Muscle layer of colon (tissue), 2 donors: ENCODE measurements around the gene TEX264.
A peak's percentile ranks its signal among the peaks of the same experiment; 100 is the strongest.

Source experiments
- H3K27ac ChIP-seq: one replicate; pipeline ENCODE4 v1.7.0; 2013; ENCODE audit warnings: low read depth, mild to moderate bottlenecking, low read length, moderate library complexity
- H3K27me3 ChIP-seq, 2 donors: one replicate each; pipeline ENCODE4 v1.7.0; 2013; ENCODE audit warnings: low read length in 2 of 2, mild to moderate bottlenecking in 2 of 2; ENCODE audit not compliant: insufficient read depth in 2 of 2, control insufficient read depth in 1 of 2
- H3K36me3 ChIP-seq: one replicate; pipeline ENCODE4 v1.7.0; 2013; ENCODE audit warnings: mild to moderate bottlenecking, low read length; ENCODE audit not compliant: insufficient read depth
- H3K4me1 ChIP-seq: one replicate; pipeline ENCODE4 v1.7.0; 2013; ENCODE audit warnings: mild to moderate bottlenecking, low read length; ENCODE audit not compliant: insufficient read depth
- H3K4me3 ChIP-seq, 2 donors: one replicate each; pipeline ENCODE4 v1.7.0; 2013; ENCODE audit warnings: low read length in 2 of 2, low read depth in 1 of 2, mild to moderate bottlenecking in 1 of 2, moderate library complexity in 1 of 2
- H3K9ac ChIP-seq: one replicate; pipeline ENCODE4 v1.7.0; 2013; ENCODE audit warnings: low read length
- H3K9me3 ChIP-seq: one replicate; pipeline ENCODE4 v1.7.0; 2013; ENCODE audit warnings: mild to moderate bottlenecking, low read length
- donor health status: abdominal sarcoma.
- donor health status: Adenocarcinoma of cecum.

Gene TEX264

GRCh38 chr3:51659942-51660341 lies 11.1 kb upstream of the TEX264 start:
- peaks cover 61% of the 10 kb centered on the region for H3K36me3 ChIP-seq
- H3K27ac ChIP-seq, result no peak overlapping the region
- H3K9ac ChIP-seq, result no peak overlapping the region
- H3K27me3 ChIP-seq, result no peaks in the 10 kb centered on the region
- no peaks in the 10 kb centered on the region for H3K4me1 ChIP-seq
- H3K4me3 ChIP-seq, result no peak overlapping the region
- H3K9me3 ChIP-seq, result no peaks in the 10 kb centered on the region

- no peak overlapping the region for H3K9ac ChIP-seq
- H3K27me3 ChIP-seq, result no peaks in the 10 kb centered on the region
- H3K9me3 ChIP-seq, result no peaks in the 10 kb centered on the region
- H3K27ac ChIP-seq, result no peak overlapping the region
- H3K36me3 ChIP-seq, result peaks cover 42% of the 10 kb centered on the region
- H3K4me1 ChIP-seq, result no peaks in the 10 kb centered on the region
- H3K4me3 ChIP-seq, result no peak overlapping the region
Measured at GRCh38 chr3:51662456-51662855, 8.6 kb upstream of the TEX264 start.

- Histone ChIP-seq H3K4me1 (peaks cover 26% of the 10 kb centered on the region), H3K27ac (no peak overlapping the region), H3K9me3 (no peaks in the 10 kb centered on the region), H3K9ac (no peak overlapping the region), H3K4me3 (no peak overlapping the region), H3K27me3 (no peaks in the 10 kb centered on the region), H3K36me3 (no peaks in the 10 kb centered on the region)
Measured at GRCh38 chr3:51668756-51669155, 2.3 kb upstream of the TEX264 start.

DNA sequence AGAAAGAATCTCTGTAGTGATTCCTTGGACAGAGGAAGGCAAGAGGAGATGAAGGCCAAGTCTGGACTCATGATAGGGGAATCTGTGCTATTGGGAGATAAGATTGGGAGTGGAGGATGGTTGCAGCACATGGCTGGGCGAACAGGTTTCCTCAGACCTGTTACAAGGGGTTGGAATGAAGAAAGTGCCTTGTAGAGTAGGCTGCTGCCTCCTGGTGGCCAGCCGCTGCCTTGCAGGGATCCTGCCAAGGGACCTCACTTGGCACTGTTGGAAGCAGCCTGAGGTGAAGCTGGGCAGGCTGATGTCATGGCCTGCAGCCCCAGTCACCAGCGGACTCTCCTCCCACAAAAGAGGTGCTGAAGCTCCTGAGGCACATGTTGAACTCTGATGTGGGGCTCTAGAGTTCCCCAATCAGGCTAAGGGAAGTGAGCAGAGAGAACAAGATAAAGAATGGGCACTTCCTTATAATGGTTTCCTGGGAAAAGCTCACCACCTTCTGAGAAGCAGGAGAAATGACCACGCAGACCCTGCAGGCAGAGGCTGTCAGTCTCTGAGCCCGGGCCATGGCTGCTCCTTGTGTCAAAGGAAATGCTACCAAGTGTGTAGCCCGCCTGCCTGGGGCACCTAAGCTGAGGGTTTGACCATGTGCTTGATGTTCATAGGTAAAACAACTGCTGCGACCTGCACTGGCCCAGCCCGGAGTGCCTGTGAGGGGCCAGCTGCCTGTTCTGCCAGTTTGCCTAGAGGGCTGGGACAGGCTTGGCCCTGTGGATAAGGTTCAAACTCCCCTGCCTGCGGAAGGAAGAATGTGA lies 1.6 kb upstream of the TEX264 start:
- H3K27ac ChIP-seq, result no peak overlapping the region
- H3K9me3 ChIP-seq, result no peaks in the 10 kb centered on the region
- peaks cover 3% of the 10 kb centered on the region for H3K36me3 ChIP-seq
- H3K4me3 ChIP-seq, result no peak overlapping the region
- H3K27me3 ChIP-seq, result no peaks in the 10 kb centered on the region
- peaks cover 26% of the 10 kb centered on the region for H3K4me1 ChIP-seq
- no peak overlapping the region for H3K9ac ChIP-seq

GRCh38 chr3:51670053-51670822 lies 814 bp upstream of the TEX264 start:
- H3K9me3 ChIP-seq, result no peaks in the 10 kb centered on the region
- peak overlapping the region; percentile 80 to 94 for H3K4me3 ChIP-seq
- H3K4me1 ChIP-seq, result peaks cover 27% of the 10 kb centered on the region
- H3K36me3 ChIP-seq, result peaks cover 11% of the 10 kb centered on the region
- no peaks in the 10 kb centered on the region for H3K27me3 ChIP-seq
- no peak overlapping the region for H3K9ac ChIP-seq
- peak overlapping the region; percentile 79 for H3K27ac ChIP-seq

- H3K9me3 ChIP-seq, result no peaks in the 10 kb centered on the region
- H3K4me1 ChIP-seq, result peaks cover 32% of the 10 kb centered on the region
- H3K27ac ChIP-seq, result peak overlapping the region; percentile 79
- peaks cover 28% of the 10 kb centered on the region for H3K36me3 ChIP-seq
- H3K9ac ChIP-seq, result peak overlapping the region; percentile 41
- H3K27me3 ChIP-seq, result no peaks in the 10 kb centered on the region
- H3K4me3 ChIP-seq, result peak overlapping the region; percentile 80 to 94
Measured at GRCh38 chr3:51671734-51672475, 853 bp downstream of the TEX264 start.

DNA sequence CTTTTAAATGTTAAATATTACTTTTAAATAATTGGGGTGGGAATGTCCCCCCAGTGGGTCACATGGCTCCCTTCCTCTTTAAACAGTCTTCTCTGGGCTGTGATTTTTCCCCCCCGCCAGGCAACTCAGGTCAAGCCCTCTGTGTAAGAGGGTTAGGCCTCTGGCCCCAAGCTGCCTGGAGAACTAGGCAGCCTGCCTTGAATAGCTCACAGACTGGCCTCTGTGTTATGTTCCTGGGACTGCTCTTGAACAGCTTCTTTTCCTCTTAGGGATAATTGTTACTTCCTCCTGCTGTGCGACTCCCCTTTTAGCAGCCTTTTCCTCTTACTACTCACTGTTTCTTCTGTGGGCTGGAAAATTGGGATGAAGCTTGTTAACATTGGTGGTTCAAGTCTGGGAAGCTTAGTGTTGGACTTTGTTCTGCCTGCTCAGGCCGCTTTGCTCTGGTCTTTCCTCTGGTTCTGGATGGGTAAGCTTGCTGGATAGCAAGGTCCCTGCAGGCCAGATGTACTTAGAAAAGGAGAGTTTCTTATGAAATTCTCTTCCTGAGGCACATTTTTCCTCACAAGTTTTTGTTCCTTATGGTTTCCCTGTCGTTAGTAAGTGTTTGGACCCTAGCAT lies 2.2 kb downstream of the TEX264 start:
- H3K27ac ChIP-seq, result no peak overlapping the region
- peaks cover 29% of the 10 kb centered on the region for H3K36me3 ChIP-seq
- no peak overlapping the region for H3K9ac ChIP-seq
- no peaks in the 10 kb centered on the region for H3K9me3 ChIP-seq
- H3K27me3 ChIP-seq, result no peaks in the 10 kb centered on the region
- no peak overlapping the region for H3K4me3 ChIP-seq
- H3K4me1 ChIP-seq, result peaks cover 35% of the 10 kb centered on the region

GRCh38 chr3:51673802-51674654 lies 3.0 kb downstream of the TEX264 start:
- Histone ChIP-seq H3K27ac (no peak overlapping the region), H3K4me1 (peaks cover 40% of the 10 kb centered on the region), H3K9me3 (no peaks in the 10 kb centered on the region), H3K36me3 (peaks cover 29% of the 10 kb centered on the region), H3K27me3 (no peaks in the 10 kb centered on the region), H3K4me3 (no peak overlapping the region), H3K9ac (no peak overlapping the region)

DNA sequence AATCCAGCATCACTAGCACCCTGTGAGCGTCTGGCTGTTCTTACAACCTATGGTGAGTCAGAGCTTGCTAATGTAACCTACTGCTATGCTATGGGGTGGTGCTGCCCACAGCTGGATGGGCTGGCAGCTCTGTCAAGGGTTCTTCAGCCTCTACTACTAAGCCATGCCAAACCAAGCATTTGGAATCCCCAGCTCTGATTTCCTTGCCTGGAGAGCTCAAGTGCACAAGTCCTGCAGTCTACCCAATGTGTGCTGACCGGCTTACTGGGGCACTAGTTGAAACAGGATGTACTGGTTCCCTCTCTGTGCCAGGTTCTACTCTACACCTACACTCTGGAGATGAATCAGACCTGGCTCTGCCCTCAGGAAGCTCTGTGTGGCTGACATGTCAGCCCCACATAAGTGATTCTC lies 4.2 kb downstream of the TEX264 start:
- H3K9ac ChIP-seq, result no peak overlapping the region
- no peak overlapping the region for H3K27ac ChIP-seq
- peaks cover 35% of the 10 kb centered on the region for H3K4me1 ChIP-seq
- H3K4me3 ChIP-seq, result no peak overlapping the region
- peaks cover 36% of the 10 kb centered on the region for H3K36me3 ChIP-seq
- H3K9me3 ChIP-seq, result no peaks in the 10 kb centered on the region
- H3K27me3 ChIP-seq, result no peaks in the 10 kb centered on the region

GRCh38 chr3:51676102-51676640 lies 5.1 kb downstream of the TEX264 start:
- no peak overlapping the region for H3K27ac ChIP-seq
- H3K9ac ChIP-seq, result no peak overlapping the region
- peaks cover 36% of the 10 kb centered on the region for H3K36me3 ChIP-seq
- no peak overlapping the region for H3K4me3 ChIP-seq
- H3K9me3 ChIP-seq, result no peaks in the 10 kb centered on the region
- peaks cover 35% of the 10 kb centered on the region for H3K4me1 ChIP-seq
- H3K27me3 ChIP-seq, result no peaks in the 10 kb centered on the region
